HG02973 (cell line): ENCODE results near the gene OR8B3.
A peak's percentile ranks its signal among the peaks of the same experiment; 100 is the strongest.
"Not testable (repeated sequence)": the region's sequence is repeated elsewhere in the genome, so short reads cannot be mapped to it uniquely, and the experiment has no call there.

ENCODE experiments used
- ATAC-seq: cut with Tn5 transposase; IDR thresholded peaks from one replicate; pipeline ENCODE4 v1.9.1; 2021; ENCODE audit warnings: moderate library complexity; ENCODE audit not compliant: unreplicated experiment

OR8B3 gene

GRCh38 chr11:124398924-124399323, at the start of gene OR8B3:
Gene OR8B3 (minus strand): TSS chr11:124399024. CDS start chr11:124397351, 1,673 bp downstream.
- no peak for ATAC-seq

GRCh38 chr11:124446916-124447315, 48.1 kb upstream of the OR8B3 start:
- no peak for ATAC-seq

GRCh38 chr11:124445646-124446150, 46.9 kb upstream of the OR8B3 start, which contains the start of gene OR8B8:
Gene OR8B8 (minus strand): TSS chr11:124445696. CDS start chr11:124441085, 4,611 bp downstream.
- no peak for ATAC-seq

- ATAC-seq, result no peak
These were observed 44.0 kb upstream of the OR8B3 start for GRCh38 chr11:124442847-124443246.

- no peak for ATAC-seq
These were observed 43.6 kb upstream of the OR8B3 start for GRCh38 chr11:124442442-124442841.

GRCh38 chr11:124441519-124441918, 42.7 kb upstream of the OR8B3 start:
- no peak for ATAC-seq

GRCh38 chr11:124441081-124441480, 42.3 kb upstream of the OR8B3 start:
- no peak for ATAC-seq

- no peak for ATAC-seq
These were observed 41.8 kb upstream of the OR8B3 start for GRCh38 chr11:124440608-124441007.

- no peak for ATAC-seq
These were observed 35.9 kb upstream of the OR8B3 start for GRCh38 chr11:124434699-124435098.

- no peak for ATAC-seq
These were observed 30.8 kb upstream of the OR8B3 start for GRCh38 chr11:124429599-124429998.

- ATAC-seq, result no peak
These were observed 25.6 kb upstream of the OR8B3 start, which contains the start of gene OR8B4 for GRCh38 chr11:124424384-124424921. Gene OR8B4 (minus strand): TSS chr11:124424871. CDS start chr11:124424871, 0 bp downstream.

GRCh38 chr11:124421043-124421442, 22.2 kb upstream of the OR8B3 start:
- no peak for ATAC-seq

GRCh38 chr11:124415356-124415923, 16.6 kb upstream of the OR8B3 start:
- ATAC-seq, result peak; percentile 51

- ATAC-seq, result no peak
These were observed 11.1 kb upstream of the OR8B3 start for GRCh38 chr11:124409906-124410305.

GRCh38 chr11:124405581-124405980, 6.8 kb upstream of the OR8B3 start:
- no peak for ATAC-seq

- not testable (repeated sequence) for ATAC-seq
These were observed 4.4 kb upstream of the OR8B3 start for GRCh38 chr11:124403186-124403585.

GRCh38 chr11:124402326-124402922, 3.6 kb upstream of the OR8B3 start:
- ATAC-seq, result peak; percentile 96

- not testable (repeated sequence) for ATAC-seq
These were observed 2.0 kb downstream of the OR8B3 start for GRCh38 chr11:124396847-124397246.

- ATAC-seq, result no peak
These were observed 4.4 kb downstream of the OR8B3 start for GRCh38 chr11:124394408-124394807.

- ATAC-seq, result no peak
These were observed 14.4 kb downstream of the OR8B3 start, which contains the start of gene OR8B2 for GRCh38 chr11:124384399-124384798. Gene OR8B2 (minus strand): TSS chr11:124384499. CDS start chr11:124383343, 1,156 bp downstream.

GRCh38 chr11:124382857-124383256, 16.0 kb downstream of the OR8B3 start:
- ATAC-seq, result not testable (repeated sequence)

- no peak for ATAC-seq
These were observed 18.2 kb downstream of the OR8B3 start for GRCh38 chr11:124380585-124380984.
